GM18868 (cell line): ENCODE results near the gene TOR4A.
"Not testable (repeated sequence)": the region's sequence is repeated elsewhere in the genome, so short reads cannot be mapped to it uniquely, and the experiment has no call there.

Source experiments
- ATAC-seq: cut with Tn5 transposase; IDR thresholded peaks from one replicate; pipeline ENCODE4 v1.9.1; 2021; ENCODE audit warnings: mild to moderate bottlenecking, moderate library complexity; ENCODE audit not compliant: unreplicated experiment

TOR4A gene

DNA sequence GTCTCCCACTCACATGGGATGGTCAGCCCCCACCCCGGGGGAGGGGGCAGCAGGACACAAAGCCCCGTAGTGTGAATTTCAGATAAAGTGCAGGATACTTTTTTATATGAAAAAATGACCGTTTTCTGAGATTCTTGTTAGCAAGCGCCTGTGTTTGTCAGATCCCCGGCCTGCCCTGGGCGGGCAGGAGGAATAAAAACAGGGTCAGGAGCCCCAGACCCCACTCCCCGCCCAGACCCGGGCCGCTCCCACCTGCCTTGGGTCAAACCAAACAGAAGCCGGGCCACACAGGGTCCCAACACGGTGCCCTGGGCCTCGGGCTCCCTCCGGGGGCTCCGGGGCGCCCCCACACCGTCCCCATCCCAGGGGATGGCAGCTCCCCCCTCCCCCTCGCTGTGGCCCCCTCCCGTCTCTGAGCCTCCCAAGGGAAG lies 38.1 kb downstream of the TOR4A start:
- ATAC-seq, result no peak

DNA sequence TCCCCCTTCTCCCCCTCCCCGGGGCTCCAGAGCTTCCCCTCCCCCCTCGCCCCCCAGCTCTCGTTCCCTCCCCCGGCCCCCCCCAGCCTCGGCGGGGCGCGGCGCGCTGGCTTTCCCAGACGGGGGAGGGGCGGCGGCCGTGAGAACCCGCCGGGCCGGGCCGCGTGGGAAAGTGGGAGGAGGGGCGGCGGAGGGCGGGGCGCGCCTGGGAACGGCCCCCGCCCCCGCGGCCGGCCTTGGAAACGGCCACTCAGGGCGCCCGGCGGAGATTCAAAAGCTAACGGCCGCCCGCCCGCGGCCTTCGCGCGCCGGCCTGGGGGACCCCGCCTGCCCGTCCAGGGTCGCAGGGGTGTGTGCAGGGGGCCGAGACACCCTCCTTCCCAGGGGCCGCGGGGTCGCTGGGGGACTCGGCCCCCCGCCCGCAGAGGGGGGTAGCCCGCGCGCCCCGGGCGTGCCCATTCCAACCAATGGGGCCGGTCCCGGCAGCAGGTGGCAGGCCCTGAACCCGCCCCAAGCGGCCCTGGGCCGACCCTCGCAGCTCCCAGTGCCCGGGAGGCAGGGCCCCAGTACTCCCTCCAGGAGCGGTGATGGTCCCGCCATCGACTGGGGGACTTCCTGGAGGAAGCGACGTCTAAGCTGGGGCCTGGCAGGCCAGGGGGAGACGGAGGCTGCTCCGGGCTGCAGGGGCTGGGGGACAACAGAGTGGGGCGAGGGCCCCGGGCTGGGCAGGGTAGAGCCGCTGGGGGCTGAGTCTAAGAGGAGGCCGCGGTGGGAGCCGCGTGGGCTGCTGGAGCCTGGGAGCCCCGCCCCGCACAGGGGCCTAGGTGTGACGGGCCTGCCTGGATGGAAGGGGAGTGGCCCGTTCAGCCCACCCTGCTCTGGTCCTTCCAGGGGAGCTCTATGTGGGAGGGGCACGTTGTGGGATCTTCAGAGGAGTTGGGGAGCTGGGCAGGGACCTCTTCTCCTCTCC lies 38.8 kb downstream of the TOR4A start:
- peak; percentile 46 for ATAC-seq

DNA sequence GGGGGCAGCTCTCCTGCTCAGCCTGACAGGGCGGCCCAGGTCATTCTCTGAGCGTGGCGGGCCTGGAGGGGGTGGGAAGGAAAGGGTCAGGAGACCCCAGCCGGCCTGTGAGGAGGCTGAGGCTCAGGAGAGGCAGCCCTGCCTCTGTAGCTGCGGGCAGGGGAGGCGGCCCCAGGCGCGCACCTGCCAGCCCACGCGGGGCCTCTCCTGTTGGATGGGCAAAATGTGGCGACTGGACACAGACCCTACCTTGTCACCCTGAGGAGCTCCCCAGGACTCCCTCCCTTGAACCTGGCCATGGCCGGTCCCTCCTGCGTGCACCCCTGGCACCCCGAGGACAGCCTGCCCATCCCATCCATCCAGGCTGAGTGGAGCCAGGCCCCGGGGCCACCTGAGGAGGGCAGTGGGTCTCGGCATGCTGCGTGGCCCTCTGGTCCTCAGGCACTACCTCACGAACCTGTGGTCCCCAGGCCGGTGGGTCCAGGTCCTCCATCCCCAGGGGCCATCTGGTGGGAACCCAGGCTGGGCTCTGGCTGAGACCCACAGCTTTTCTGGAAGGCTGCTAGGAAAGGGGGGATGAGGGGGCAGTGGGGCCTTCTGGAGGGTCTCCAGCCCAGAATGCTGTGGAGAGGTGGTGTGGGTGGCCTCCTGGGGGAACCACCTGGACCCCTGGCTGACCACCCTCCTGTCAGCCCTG lies 39.6 kb downstream of the TOR4A start:
- no peak for ATAC-seq

DNA sequence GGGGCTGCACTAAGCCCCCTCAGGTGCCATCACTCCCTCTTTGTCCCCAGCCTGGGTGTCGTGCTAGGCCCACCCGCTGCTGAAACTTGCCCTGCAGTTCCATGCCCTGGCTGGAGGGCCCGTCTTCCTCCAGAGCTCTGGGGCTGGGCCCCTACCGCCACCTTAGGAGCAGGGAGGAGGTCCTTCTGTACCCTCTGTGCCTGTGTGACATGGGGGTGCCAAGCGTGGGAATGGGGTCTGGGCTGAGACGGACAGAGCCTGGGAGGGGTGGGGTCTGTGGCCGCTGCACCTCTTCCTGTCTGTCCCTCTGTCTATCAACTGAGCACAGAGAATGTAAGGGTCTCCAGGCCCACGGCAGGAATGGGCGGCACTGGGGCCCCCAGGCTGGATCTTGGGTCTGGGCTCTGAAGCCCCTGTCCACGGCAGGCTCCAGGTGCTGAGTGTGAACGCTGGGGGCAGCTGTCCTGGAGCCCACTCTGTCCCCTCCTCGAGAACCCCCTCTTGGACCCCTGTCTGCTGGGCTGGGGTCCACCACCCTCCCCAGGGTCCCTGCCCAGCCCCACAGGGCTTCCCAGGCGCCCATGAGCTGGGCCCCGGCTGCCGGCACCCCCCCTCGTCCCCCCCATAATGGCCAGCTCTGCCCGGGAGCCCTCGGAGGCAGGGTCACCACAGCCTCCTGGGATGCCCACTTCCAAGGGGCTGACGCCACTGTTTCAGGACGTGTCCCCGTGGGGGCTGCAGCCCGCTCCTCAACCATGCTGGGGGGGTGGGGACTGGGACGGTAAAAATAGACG lies 40.4 kb downstream of the TOR4A start:
- ATAC-seq, result no peak

DNA sequence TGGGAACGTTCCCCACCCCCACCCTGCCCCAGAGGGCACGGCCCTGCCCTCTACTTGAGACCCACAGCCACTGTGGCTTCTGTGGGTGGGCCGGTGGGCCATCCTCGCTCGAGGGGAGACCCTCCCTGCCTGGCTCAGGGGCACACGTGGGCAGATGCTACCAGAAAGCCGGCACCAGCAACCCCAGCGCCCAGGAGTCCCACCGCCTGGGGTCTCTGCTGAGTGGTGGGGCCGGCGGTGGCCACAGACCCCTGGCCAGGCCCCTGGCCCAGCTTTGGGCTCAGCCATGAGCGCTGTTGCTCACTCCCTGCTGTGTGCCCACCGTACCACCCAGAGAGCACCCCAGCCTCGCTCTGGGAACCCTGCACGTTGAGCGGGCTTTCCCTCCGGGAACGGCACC lies 41.1 kb downstream of the TOR4A start:
- no peak for ATAC-seq

DNA sequence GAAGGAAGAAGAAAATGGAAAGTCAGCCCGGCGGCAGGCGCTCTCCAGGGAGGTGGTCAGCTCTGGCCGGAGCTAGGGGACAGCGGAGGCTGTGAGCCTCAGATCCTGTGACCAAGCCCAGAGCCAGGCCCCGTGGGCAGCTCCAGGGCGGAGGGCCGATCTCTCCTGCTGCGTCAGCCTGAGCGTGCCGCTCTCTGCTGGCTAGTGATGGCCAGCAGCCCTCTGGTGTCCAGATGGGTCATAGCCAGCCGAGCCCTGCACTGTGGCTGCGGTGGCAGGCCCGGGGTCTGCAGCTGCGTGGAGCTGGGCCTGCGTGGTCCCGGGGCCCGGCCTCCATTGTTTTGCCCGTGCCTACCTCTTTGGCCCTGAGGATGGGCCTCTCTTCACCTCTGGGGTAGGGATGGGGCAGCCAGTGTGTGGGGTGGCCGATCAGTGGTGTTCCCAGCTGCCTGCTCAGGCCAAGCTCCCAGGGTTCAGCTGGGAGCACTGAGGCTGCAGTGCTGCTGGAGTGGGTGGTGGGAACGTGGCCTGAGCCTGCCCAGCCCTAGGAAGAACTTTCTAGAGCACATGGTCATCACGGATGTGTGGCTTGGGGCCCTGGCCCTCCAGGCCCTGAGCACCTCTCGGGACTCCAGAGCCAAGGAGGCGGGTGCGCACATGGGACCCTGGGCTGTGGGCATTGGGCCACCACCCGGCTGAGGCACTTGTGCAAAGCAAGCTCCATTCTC lies 41.6 kb downstream of the TOR4A start:
- no peak for ATAC-seq

DNA sequence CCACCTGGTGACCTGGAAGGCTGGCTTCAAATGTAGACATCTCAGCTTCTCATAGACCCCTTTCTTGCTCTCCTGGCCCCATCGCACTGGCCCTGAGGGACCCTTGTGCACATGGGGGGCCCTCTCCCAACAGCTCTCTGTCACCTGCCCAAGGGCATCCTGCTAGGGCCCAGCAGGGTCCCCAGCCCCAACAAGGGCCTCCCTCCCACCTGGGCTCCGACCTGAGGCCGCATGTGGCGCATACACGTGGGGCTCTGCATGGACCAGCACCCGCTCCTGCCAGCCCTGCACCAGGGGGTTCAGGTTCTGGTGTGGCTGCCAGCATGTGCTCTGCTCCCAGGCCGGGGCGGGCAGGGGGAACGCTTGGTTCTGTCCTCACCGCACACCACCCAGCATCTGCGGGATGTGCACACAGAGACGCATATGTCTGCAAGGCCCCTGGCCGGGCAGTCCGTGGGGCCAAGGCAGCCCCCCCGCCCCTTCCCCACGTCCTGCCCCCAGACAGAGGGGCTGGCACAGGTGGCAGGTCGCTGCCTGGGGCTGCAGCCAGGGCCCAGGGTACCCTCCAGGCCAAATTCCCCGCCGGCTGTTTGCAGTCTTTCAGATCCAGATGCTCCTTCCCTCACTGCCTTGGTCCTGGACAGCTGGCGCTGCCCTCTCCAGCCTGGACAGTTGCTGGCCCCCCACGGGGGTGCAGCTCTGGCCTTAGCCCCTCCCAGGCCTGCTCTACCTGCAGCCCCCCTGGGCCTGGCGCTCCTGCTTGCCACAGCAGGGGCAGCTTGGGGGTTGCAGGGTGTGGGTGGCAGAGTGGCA lies 42.4 kb downstream of the TOR4A start:
- ATAC-seq, result no peak

DNA sequence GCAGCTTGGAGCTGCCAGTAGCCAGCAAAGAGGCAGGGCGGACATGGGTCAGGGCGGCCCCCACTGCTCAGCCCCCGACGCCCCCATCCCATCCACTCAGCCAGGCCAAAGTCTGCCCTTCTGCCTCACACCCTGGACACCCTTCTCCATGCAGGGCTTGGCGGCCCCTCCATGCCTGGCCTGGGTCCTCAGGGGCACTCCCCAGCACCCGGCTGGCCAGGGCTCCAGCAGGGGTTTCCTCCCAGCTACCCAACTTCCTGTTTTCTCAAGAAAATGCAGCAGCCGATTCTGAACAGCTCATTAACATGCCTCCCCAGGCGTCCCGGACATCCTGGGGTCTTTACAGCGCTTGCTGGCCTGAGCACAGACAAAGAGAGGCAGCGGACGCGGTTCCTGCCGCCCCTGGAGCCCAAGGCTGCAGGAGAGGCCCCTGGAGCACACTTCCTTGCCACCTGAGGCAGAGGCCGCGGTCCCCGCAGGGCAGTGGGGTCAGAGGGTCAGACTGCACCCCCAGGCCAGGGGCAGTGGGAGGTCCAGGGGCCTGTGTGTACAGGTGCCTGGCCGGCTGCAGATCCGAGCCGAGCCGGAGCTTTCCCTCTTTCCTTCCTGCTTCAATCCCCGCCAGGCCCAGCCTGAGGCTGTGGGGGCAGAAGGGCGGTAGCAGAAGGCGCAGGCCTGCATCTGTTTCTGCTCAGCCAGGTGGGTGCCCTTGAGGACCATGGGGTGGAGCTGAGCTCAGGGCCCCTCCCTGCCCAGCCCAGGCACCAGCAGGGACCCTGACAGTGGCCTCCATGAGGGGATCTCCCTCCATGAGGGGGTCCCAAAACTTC lies 43.2 kb downstream of the TOR4A start:
- no peak for ATAC-seq

DNA sequence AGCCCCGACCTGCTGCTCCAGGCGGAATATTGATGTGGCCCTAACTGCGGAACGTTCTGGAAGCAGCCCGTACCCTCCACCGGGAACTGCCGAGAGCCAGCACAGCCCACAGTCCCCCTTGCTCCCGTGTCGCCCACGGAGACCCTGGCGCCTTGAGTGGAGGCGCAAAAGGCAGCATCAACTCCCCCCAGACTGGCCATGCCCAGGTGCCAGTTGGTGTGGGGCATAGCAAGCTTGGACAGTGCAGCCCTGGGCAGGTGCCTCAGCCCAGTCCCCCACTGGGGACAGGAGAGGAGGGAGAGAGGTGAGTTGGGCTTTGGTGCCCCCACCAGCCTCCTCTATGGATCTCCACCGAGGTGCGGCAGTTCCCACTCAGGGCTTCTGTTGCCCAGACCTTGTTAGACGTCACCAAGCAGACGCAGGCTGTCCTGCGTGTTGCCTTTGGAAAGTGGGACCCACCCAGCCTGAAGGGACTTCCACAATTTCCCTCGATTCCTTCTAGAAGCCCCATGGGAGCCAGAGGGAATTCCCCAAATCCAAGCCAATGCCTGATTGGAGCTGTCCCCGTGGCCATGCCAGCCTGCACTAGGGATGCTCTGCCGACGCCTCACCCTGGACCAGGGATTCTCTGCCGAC lies 44.3 kb downstream of the TOR4A start:
- no peak for ATAC-seq

DNA sequence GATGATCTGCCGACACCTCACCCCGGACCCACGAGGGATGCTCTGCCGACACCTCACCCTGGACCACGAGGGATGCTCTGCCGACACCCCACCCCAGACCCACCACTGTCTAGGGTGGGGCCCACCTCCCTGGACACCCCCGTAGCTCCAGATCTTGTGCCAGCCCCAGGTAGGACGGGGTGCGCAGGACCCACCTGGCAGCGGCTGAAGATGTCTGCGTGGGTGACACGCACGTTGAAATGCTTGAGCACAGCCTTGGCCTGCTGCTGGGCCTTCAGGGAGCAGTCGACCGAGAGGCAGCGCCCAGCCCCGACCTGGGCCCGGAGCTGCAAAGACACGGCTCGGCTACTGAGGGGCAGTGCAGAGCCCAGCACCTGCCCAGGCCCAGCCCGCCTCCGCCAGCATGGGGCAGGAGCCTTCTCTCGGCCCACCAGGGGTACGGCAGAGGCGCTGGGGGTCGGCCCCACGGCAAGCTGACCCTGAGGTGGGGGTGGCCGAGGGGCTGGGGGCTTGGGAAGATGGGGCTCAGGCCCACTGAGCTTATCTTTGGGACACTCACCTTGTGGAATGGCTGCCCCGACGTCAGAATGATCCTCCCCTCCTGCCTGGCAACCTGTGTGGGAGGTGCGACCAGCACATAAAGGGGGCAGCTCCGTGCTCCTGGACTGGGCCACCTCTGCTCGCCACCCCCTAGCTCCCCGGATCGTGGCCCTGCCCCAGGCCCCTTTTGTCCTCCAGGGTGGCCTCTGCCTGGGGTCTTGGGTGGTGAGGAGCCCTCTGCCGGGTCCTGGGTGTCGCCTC lies 46.2 kb downstream of the TOR4A start:
- no peak for ATAC-seq

DNA sequence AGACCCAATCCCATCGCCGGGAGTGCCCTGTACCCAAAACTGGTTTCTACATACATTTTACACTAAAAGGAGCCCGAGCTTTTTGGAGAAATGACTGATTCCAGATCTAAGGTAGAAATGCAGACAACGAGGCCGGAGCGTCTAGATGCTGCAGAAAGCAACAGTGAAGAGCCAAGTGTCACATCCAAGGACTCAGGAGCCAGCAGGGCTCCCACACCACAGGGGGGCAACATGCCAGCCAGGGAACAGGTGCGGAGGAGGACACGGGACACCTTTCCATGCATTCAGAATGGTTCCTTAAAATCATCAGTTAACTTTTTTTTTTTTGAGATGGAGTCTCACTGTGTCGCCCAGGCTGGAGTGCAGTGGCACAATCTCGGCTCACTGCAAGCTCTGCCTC lies 47.6 kb downstream of the TOR4A start:
- no peak for ATAC-seq

DNA sequence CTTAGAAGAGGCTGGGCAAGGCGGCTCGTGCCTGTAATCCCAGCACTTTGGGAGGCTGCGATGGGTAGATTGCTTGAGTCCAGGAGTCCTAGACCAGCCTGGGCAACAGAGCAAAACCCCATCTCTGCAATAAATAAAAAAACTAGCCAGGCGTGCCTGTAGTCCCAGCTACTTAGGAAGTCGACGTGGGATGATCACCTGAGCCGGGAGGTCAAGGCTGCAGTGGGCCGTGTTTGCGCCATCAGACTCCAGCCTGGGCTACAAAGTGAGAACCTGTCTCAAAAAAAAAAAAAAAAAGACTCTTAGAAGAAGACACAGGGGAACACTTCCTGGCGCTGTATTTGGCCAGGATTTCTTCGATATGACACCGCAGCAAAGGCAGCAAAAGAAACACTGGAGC lies 48.3 kb downstream of the TOR4A start:
- no peak for ATAC-seq

DNA sequence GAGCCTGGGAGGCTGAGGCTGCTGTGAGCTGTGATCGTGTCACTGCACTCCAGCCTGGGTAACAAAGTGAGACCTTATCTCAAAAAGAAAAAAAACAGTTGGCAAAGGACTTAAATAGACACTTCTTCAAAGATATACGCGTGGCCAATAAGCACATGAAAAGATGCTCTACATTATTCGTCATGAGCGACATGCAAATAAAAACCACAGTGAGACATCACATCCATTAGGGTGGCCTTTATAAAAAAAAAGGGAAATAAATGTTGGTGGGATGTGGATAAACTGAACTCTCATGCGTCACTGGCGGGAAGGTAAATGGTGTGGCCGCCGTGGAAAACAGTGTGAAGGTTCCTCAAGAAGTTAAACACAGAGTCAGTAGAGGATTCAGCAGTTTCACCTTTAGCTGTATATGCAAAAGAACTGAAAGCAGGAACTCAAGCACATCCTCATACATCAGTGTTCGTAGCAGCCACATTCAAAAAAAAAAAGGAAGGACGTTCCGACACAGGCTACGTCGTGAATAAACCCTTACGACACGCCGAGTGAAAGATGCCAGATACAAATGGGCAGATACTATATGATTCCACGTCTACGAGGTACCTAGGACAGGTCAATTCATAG lies 49.0 kb downstream of the TOR4A start:
- ATAC-seq, result no peak

DNA sequence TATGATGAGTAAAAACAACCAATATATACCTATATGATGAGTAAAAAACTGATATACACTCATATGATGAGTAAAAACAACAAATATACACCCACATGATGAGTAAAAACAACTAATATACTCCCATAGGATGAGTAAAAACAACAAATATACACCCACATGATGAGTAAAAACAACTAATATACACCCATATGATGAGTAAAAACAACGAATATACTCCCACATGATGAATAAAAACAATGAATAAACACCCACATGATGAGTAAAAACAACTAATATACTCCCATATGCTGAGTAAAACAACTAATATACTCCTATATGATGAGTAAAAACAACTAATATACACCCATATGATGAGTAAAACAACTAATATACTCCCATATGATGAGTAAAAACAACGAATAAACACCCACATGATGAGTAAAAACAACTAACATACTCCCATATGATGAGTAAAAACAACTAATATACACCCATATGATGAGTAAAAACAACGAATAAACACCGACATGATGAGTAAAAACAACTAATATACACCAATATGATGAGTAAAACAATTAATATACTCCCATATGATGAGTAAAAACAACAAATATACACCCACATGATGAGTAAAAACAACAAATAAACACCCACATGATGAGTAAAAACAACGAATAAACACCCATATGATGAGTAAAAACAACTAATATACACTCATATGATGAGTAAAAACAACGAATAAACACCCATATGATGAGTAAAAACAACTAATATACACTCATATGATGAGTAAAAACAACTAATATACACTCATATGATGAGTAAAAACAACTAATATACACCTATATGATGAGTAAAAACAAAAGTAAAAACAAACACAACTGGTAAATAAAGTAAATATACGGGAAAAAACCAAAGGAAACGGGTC lies 50.4 kb downstream of the TOR4A start:
- not testable (repeated sequence) for ATAC-seq

DNA sequence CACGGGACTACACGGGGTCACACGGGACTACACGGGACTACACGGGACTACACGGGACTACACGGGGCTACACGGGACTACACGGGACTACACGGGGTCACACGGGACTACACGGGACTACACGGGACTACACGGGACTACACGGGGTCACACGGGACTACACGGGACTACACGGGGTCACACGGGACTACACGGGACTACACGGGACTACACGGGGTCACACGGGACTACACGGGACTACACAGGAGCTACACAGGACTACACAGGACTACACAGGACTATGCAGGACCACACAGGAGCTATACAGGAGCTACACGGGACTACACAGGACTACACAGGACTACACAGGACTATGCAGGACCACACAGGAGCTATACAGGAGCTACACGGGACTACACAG lies 52.1 kb downstream of the TOR4A start:
- ATAC-seq, result not testable (repeated sequence)

DNA sequence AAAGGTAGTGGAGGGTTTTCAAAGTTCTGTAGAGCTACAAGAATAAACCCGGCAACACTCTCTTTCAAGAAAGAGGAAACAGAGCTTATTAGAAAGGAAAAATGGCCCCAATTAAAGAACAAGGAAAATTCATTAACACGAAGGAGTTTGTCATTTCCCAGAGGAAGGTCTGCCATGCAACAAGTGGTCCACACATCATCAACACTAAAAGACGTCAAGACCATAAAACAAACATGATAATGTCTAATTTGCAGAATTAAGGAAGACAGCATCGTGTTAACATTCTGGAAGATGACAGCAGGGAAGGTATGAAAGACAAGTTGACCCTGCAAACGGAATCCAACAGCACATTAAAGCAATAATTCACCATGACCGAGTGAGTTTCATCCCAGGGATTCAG lies 53.2 kb downstream of the TOR4A start:
- ATAC-seq, result no peak
